ENCODE measurements around the gene GASK1A. TPM values are rescaled to one million over a fixed set of nuclear protein-coding genes. Genes with fewer than 3 reads are reported as not detected.
"Not testable (repeated sequence)": the region's sequence is repeated elsewhere in the genome, so short reads cannot be mapped to it uniquely, and the experiment has no call there.

GASK1A gene
- total RNA-seq, 1 experiment from 2014 or later = not detected

DNA sequence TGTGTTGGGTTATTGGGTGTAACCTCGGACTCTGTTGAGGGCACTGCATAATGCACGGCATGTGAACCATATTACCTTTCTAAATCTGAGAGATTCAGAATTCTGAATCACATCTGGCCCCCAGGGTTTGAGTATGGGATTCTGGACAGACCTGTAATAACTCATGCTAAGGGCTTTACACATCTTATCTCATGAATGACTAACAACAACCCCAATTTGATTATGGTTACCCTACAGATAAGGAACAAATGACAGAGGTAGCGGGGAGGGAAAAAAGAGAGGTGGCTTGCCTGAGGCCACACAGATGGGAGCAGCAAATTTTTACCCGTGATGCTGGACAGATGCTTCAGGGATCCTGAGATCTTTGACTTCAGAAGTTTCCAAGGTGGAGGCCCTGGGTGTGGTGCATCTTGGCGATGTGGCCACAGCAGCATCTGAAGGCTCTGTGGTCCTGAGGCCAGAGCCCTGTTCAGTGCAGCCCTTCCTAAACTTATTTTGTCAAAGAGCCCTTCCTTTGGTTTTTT, 83.0 kb downstream of the GASK1A start:
- DNase-seq (ENCODE audit: low read depth) = no peak

DNA sequence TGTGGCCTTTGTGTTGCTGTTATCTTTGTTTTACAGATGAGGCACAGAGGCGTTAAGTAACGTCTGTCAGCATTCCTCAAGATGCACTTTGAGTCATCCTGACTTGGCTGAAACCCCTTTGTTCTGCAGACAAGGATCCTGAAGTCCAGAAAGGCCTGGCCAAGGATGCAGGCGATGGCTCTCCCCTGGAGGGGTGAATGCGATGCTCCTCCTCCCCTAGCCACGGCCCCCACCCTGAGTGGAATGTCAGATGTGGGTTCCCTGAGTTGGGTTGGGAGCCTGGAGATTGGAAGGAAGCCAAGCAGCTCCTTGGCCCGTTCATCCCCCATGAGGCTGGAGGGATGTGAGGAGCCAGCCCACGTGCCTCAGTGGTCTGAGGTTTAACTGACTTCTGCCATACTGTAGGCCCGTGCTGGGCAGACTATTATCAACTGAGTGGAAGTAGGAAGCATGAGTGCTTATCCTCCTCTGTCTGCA, 83.5 kb downstream of the GASK1A start:
- DNase-seq (ENCODE audit: low read depth) = peak; percentile 11

DNA sequence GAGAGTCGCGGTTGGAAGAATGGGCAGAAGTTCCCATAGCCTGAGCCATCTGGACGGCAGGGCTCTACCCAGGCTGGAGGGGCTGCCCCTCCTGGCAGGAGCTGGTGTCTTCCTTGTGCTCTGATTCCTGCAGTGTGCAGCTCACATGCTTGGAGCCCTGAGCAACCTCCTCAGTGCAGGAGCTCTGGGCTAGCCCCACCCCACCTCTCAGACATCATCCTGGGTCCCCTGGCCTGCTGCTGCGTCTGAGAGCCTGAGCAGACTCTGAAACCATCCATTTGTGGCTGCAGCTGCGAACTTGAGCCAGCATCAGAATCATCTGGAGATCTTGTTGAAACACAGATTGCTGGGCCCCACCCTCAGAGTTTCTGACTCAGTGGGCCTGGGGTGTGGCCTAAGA, 84.0 kb downstream of the GASK1A start:
- no peak for DNase-seq (ENCODE audit: low read depth)

DNA sequence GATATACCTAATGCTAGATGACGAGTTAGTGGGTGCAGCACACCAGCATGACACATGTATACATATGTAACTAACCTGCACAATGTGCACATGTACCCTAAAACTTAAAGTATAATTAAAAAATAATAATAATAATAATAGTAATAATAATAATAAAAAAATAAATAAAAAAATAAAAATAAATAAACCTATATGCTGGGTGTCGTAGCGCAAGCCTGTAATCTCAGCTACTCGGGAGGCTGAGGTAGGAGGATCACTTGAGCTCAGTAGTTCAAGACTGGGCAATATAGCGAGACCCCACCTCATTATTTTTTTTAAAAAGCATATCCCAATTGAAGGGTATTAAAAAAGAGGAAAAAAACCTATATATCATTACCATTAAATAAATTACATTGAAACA, 91.6 kb downstream of the GASK1A start:
- not testable (repeated sequence) for DNase-seq (ENCODE audit: low read depth)

DNA sequence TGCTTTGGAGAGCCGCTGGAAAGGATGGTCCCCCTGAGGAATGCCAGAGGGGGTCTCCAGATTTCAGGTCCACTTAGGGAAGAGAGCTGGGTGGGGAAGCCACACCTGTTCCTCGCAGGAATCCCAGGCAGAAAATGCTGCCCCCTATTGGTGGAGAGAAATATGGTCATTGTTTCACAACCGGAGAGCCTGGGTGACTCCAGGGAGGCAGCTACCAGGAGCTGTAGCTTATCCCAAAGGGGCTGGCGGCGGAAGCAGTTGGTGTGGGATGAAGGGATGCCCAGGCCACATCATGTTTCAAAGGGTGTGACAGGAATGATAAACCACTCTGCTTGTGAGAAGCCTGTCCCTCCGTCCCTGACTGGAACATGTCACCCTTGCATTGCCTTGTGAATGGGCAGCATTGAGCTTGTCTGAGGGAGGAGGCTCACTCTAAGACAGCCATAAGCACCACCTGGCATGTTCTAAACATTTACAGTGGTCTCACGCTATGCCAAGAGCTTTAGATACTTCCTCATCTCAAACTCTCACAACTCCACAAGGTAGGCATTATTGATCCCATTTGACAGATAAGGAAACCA, 92.3 kb downstream of the GASK1A start:
- DNase-seq (ENCODE audit: low read depth) = no peak

DNA sequence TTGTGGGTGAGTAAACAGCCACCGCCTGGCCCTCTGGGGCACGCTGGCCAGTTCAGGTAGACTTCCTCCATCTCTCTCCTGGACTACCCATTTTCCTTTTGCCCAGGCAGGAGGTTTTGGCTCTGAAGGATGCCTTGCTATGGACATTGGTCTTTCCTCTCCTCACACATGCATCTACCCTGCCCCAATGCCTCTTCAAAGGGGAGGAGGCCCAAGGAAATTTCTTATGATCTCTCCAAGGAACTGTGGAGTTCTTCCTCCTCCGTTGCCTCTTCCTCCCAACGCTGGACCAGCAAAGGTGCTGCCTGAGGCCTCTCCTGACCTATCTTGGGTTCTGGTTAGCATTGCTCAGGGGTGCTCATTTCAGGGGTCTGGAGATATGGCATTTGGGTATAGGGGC, 93.2 kb downstream of the GASK1A start:
- no peak for DNase-seq (ENCODE audit: low read depth)

DNA sequence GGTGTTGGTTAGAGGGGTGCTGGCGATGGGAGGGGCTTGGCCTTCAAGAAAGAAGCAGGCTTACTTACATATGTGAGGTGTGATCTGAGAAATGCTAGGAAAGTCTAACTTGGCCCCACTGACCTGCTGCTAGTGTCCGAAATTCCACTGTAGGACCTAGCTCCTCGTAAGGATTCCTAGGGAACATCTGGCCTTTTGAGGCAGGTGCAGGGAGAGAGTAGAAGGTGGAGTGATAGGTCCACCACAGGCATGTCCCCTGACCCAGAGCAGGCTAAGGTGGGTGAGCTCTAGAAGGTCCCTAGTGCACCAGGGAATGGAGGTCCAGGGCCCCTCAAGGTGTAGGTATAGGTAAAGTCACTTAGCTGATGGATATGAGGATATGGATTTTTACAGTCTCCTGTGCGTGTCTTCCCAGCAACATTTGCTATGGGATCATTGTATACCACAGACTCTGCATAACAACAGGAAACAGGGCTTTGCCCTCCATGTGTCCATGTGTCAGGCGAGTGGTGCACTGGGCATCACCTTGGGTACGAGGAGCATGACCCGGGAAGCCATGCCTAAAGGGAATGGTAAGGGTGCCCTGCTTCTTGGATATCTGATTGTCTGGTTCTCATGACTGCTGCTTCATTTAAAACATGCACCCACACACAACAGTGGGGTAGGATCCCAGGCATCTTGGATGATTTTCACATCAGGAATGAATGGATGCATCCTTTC, 94.2 kb downstream of the GASK1A start:
- DNase-seq (ENCODE audit: low read depth) = no peak

DNA sequence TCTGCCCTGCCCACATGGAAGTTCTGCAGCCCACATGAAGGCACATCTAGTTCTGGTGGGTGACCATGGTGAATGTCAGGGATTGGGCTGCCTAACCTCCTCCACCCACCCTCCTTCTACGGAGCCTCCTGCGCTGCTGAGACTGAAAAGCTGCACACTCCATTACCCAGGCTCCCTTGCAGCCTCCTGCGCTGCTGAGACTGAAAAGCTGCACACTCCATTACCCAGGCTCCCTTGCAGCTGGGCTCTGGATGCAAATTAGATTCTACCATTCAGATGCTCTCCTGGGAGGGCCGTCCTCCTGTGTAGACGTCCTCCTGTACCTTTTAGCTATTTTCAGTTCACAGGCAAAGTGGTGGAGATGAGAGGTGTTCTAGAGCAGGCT, 94.7 kb downstream of the GASK1A start:
- DNase-seq (ENCODE audit: low read depth) = no peak

DNA sequence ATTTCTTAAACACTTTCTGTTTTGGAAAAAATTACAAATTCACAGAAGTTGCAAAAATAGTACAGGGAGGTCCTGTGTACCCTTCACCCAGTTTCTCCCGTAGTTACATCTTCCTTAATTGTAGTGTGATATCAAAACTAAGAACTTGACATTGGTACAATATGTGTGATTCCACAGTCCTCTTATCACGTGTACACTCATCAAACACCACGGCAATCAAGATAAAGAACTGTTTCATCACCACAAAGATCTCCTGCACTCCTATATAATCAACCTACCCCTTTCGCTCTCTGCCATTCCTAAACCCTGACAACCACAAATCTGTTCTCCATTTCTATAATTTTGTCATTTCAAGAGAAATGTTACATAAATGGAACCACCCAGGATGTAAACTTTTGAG, 95.4 kb downstream of the GASK1A start:
- no peak for DNase-seq (ENCODE audit: low read depth)

DNA sequence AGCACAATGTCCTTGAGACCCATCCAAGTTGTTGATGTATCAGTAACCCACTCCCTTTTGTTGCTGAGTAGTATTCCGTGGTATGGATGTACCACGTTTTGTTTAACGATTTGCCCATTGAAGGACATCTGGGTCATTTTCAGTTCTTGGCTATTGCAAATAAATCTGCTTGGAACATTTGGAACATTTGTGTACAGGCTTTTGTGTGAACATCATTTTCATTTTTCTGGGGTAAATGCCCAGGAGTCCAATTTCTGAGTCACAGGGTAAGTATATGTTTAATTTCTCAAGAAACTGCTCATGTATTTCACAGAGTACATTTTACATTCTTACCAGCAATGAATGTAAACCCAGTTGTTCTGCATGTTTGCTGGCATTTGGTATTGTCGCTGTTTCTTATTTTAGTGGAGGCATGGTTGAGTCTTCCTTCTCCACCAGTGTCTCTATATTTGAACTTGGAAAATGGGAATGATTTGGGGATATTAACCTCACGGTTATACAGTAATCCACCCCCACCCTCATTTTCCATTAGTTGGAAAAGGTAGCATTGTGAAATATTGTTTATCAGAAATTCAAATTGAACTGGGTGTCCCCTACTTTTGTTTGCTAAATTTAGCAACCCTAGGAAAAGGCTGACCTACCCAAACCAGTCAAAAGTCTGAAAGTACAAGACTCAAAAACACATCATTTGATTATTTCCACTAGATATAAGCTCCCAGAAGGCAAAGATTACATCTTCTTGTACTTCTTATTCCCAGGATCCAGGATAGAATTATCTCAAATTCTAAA, 96.0 kb downstream of the GASK1A start:
- DNase-seq (ENCODE audit: low read depth) = no peak

DNA sequence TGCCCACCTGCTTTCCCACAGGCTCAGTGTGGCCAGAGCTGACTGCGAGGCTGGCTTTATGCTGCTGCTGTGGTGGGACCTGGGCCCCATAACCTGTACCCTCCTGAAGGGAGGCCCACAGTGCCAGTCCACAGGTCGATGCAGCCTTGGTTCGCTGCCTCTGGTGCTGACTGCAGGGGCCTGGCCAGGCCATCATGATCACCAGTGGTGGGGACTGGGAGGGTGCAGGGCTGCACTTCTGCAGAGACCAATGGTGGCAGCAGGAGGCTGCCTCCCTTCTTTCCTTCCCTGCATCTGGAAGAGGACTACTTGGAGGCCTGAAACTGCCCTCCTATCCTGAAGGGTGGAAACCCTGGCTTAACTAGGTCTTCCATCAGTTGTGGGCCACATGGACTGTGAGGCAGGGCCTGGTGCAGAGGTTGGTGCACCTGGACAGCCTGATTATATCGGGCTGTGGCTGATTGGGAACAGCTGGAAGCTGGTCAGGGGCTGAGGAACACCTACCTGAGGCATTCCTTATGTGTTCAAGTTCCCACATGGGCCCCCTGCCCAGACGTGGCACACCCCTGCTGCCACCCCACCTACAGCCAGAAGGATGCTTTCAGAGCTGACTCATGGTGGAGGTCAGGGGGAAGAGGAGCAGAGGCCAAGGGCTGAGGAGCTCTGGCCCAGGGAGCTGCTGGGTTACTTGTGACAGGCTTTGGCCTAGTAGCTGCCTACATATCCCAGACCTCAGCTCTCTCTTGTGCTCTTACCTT, 97.0 kb downstream of the GASK1A start:
- DNase-seq (ENCODE audit: low read depth) = no peak

DNA sequence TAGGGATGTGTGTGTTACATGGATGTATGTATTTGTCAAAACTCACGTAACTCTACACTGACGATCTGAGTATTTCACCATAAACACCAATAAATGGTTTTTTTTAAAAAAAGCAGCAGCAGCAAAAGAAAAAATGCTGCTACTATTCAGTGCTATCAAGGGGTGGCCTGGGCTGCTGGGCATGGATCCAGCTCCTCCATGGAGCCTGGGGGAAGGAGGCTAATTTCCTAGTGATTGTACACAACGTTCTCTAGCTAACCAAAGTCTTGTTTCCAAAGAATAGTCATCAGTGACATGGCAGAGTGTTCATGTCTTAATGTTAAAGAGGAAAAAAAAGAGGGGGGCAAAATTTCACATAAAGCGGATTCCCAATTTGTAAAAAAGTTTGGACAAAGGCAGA, 97.7 kb downstream of the GASK1A start:
- no peak for DNase-seq (ENCODE audit: low read depth)

DNA sequence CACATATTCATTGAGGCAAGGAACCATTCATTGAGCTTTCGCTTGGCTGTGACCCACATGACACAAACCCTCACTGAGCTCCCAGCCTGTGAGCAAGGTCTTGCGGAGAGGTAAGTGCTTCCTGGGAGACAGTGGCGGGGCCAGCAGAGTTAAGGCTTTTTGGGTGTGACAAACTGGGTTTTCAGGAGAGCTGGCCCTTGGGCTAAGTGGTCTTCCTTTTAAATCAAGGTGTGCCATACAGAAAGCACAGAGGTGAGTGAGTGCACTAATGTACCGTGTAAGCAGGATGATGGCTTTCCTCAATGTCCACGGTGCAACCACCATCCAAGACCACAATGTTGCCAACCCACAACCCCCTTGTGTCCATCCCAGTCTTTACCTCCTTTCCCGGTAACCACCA, 98.2 kb downstream of the GASK1A start:
- DNase-seq (ENCODE audit: low read depth) = no peak

DNA sequence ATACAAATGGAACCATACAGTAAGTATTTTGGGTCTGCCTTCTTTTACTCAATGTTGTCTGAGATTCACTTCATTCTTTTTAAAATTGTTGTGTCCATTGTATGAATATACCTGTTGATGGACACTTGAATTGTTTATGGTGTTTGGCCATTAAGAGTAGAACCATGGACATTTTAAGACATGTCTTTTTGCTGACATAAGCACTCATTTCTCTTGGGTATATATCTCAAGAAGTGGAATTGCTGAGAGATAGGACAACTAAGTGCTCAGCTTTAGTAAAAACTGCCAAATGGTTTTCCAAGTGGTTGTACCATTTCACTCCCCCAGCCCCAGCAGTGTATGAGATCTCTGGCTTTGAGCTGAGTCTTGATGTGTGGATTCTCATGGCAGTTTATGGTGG, 98.6 kb downstream of the GASK1A start:
- DNase-seq (ENCODE audit: low read depth) = no peak

DNA sequence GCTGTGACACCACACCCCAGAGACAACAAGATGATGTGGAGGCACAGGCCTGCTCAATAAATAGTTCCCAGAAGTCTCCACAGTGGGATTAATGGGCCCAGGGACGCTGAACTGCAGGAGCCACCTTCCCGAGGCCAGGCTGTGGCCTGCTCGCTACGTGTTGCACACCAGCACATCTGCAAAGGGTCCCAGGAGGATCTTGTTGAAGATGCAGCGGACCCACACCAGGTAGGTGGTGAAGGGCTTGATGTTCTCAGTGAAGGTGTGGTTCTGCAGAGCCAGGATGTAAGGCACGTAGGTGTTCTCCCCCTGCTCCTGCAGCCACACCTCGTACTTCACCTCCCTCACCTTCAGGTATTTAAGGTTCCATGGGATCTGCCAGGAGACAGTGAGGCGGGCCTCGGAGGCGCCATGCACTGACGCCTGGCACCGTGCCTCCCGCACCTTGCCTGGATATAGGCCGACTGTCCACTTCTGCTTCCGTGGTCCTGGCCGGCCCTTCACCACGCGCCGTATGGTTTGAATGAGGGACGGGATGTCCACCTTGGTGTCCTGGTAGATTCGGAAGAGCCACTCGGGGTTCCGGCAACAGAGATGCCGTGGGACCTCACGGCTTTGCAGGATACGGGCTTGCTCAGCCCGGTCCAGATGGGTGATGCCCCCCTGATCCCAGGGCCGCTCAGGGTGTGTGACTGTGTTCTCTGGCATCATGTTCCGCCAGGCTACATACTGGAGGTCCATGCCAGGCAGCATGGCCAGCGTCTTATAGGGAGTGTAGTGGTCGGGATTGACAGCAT, 100.6 kb downstream of the GASK1A start:
- DNase-seq (ENCODE audit: low read depth) = no peak

DNA sequence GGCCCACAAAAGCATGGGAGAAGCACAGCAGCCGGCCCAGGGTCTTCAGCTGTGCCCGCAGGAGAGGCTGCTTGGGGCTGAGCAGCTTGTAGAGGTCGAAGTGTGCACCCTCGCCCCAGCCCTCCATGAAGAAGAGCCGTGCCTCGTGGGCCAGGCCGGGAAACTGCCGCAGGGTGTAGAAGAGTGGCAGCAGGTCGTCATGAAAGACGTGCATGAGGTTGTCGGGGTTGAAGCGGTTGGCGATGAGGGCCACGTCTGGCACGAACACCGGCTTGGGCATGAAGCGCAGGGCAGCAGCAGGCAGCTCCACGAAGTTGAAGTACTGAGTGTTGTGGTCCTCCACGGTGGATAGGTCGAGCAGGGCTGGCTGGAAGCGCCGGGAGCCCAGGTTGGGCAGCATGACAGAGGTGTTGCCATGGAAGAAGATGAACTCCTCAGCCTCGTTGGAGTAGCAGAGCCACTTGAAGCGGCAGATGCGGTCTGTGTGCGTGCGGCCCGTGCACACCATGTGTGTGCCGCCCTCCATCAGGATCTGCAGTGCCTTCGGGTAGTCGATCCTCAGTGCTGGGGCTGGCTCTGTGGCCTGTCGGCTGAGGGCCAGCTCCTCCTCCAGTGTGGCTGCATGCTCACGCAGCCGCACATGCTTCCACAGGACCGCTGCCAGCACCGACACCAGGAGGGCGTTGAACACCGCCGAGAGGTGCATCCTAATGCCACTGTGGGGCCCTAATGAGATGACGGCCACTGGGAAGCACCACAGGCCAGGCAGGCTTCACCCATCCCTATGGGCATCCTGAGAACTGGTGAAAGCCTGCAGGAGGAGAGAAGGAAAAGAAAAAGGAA, 101.8 kb downstream of the GASK1A start:
- DNase-seq (ENCODE audit: low read depth) = no peak

DNA sequence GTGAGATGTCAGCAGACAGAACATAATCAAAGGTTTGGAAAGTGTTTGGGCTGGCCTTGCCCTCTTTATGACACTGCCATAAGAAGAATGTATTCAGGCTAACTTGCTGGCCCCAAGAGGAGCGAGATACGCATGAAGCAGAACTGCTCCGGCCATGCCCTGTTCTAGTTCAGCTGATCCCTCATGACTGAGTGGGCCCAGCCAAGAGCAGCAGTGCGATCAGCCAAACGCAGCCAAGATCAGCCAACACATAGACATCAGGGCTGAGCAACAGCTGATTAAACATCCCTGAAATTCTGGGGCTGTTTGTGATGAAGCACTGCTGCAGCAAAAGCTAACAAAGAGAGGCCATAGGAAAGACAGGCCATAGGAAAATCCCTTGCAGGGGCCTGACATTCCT, 102.7 kb downstream of the GASK1A start:
- no peak for DNase-seq (ENCODE audit: low read depth)

DNA sequence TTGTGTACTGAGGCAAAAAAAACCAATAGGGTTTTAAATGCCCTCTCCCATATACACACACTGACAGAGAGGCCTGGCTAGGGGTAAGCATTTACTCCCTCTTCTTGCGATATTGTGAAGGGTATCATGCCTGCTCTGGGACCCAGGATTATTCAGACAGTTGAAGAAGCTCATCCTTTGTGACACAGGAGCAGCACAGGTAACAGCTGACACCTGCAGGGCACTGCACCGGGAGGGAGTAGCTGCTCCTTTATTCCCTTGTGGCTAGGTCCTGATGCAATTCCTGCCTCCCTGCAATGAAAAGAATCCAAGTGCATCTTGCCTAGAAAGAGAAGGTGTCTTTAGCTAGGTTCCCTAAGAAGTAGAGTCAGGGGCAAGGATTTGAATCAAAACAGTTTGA, 103.3 kb downstream of the GASK1A start:
- DNase-seq (ENCODE audit: low read depth) = no peak

DNA sequence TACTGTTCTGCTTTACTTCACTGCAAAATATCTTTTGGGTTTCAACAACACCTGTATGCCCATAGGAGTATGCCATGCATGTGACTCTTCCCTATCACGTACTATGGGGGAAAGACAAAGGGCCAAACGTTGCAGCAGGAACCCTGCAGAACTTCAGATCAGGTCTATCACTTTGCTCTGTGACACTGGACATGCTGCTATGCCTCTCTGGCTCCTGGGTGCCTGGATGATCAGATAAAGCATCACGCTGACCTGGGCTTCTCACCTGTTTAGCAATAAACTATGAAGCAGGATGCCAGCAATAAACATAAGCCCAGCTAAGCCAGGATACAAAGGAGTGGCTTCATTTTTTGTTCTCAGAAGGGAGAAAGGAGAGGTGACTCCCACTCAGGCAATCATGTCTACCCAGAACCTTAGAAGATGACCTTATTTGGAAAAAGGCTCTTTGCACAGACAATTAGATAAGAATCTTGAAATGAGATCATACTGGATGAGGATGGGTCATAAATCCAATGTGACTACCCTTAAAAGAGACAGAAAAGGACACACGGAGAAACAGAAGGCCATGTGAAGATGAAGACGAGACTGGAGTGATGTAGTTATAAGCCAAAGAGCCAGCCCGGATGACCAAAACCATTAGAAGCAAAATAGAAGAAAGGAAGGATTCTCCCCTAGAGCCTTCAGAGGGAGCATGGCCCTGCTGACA, 107.5 kb downstream of the GASK1A start:
- DNase-seq (ENCODE audit: low read depth) = peak; percentile 63
